Thyroid gland (tissue), 4 donors: ENCODE results near the gene WDR90. TPM values are rescaled to one million over a fixed set of nuclear protein-coding genes. Genes with fewer than 3 reads are reported as not detected.

Source experiments
- DNase-seq, 2 donors: peaks; one replicate each; pipeline ENCODE4 v3.0.0-alpha.2; 2019
- H3K27ac ChIP-seq, 3 donors: fragments of 200-600 bp; sonication (generic); 1 replicate in 2 of 3; 2 replicates in 1 of 3; pipeline ENCODE4 v1.5.1; 2016 to 2019; ENCODE audit warnings: mild to moderate bottlenecking in 1 of 3, moderate library complexity in 1 of 3
- H3K27me3 ChIP-seq: fragments of 200-600 bp; sonication (generic); one replicate; pipeline ENCODE4 v1.5.1; 2019
- H3K36me3 ChIP-seq, 2 donors: fragments of 200-600 bp; sonication (generic); one replicate each; pipeline ENCODE4 v1.5.1; 2016 to 2019
- H3K4me1 ChIP-seq, 2 donors: fragments of 200-600 bp; sonication (generic); one replicate each; pipeline ENCODE4 v1.5.1; 2017 to 2019
- H3K4me3 ChIP-seq, 3 donors: fragments of 200-600 bp; sonication (generic); replicated peaks in 1 of 3; 1 replicate in 2 of 3; 2 replicates in 1 of 3; pipeline ENCODE4 v1.5.1; 2016; ENCODE audit warnings: mild to moderate bottlenecking in 1 of 3
- H3K9me3 ChIP-seq: fragments of 200-600 bp; sonication (generic); one replicate; pipeline ENCODE4 v1.5.1; 2017
- CTCF ChIP-seq, 6 experiments: fragments of 200-600 bp in 3 of 6; fragments of 450-650 bp in 3 of 6; sonication (generic) in 3 of 6; IDR thresholded peaks; one replicate each; pipeline ENCODE4 v1.5.1; 2016 to 2019; ENCODE audit warnings: antibody characterized with exemption in 6 of 6, mild to moderate bottlenecking in 2 of 6, inconsistent platforms in 1 of 6, moderate library complexity in 1 of 6
- POLR2A ChIP-seq, 2 donors: fragments of 450-650 bp; IDR thresholded peaks; one replicate each; pipeline ENCODE4 v1.6.1; 2017; ENCODE audit warnings: antibody characterized with exemption in 2 of 2, mild to moderate bottlenecking in 2 of 2, moderate library complexity in 1 of 2
- WGBS, 2 donors: methylation state at CpG; one replicate each; pipeline ENCODE4 v1.1.5; 2017; 5-methylcytosine and 5-hydroxymethylcytosine counted together
- intact Hi-C: fragments of 100-400 bp; cut with DNase I; formaldehyde crosslinking; loops from one replicate; pipeline ENCODE4 v1.15.1; 2023
- total RNA-seq, 4 donors: library from RNA; depleted of rRNA; stranded (reverse); fragments of >200 nt; gene quantifications; one replicate each; pipeline ENCODE4 v1.2.3, GENCODE V29; 2016

The WDR90 gene
- total RNA-seq, 4 donors from 2014 or later: 23.6 to 56.0 (median 34.3) TPM

- Histone ChIP-seq H3K27me3 (no peaks in the 10 kb centered on the region), H3K4me1 (peaks cover 19 to 33% of the 10 kb centered on the region in 2 donors), H3K9me3 (no peaks in the 10 kb centered on the region), H3K4me3 (peak overlapping the region in 1 of 3 donors; percentile 96), H3K27ac (no peak overlapping the region), H3K36me3 (peaks cover 0 to 8% of the 10 kb centered on the region in 2 donors)
- 88 to 95% methylated on average over 4 to 6 of the region's 7 CpGs for WGBS, 2 donors
- TF ChIP-seq POLR2A (IDR thresholded peaks at IDR 0.05) (no peak), CTCF (IDR thresholded peaks at IDR 0.05) (no peak)
- intact Hi-C loops: loop anchor here (5.0 kb wide), 1 partner anchor 43 kb away; the partner anchor contains the start of gene RAB40C
- no peak for DNase-seq
Measured at GRCh38 chr16:634996-635395, 14.2 kb upstream of the WDR90 start.

GRCh38 chr16:635573-636205 is 13.5 kb upstream of the WDR90 start:
- intact Hi-C loops: no loop called here
- WGBS, 2 donors: 40% methylated on average over 4 of the region's 55 CpGs; no CpG with 5 or more reads in 1 of the 2 donors
- no peak for DNase-seq

GRCh38 chr16:636206-637080 is 12.7 kb upstream of the WDR90 start, which contains the start of gene METTL26:
Gene METTL26, minus strand, starts transcription at chr16:636305. Its CDS starts 15 bp downstream, at chr16:636290.
- H3K4me1 ChIP-seq: peaks cover 16 to 27% of the 10 kb centered on the region in 2 donors
- TF ChIP-seq CTCF (IDR thresholded peaks at IDR 0.05): no peak
- peak in 1 of 2 donors; percentile 59 for TF ChIP-seq POLR2A (IDR thresholded peaks at IDR 0.05)
- no peaks in the 10 kb centered on the region for H3K27me3 ChIP-seq
- WGBS, 2 donors: 0% methylated on average over 37 to 41 of the region's 91 CpGs
- no peaks in the 10 kb centered on the region for H3K9me3 ChIP-seq
- peak; percentile 95 to 96 for DNase-seq
- H3K4me3 ChIP-seq: peak within 1 kb of the TSS; percentile 27 to 96 (median 73)
- H3K36me3 ChIP-seq: peaks cover 0 to 8% of the 10 kb centered on the region in 2 donors
- intact Hi-C loops: no loop called here
- H3K27ac ChIP-seq: peak within 1 kb of the TSS; percentile 88 to 97 (median 96)

More at GRCh38 chr16:635573-636205, 13.5 kb upstream of the WDR90 start:
- peaks cover 18 to 27% of the 10 kb centered on the region in 2 donors for H3K4me1 ChIP-seq
- H3K9me3 ChIP-seq: no peaks in the 10 kb centered on the region
- peak overlapping the region in 2 of 3 donors; percentile 41 to 97 for H3K27ac ChIP-seq
- peak overlapping the region; percentile 27 to 96 (median 73) for H3K4me3 ChIP-seq
- TF ChIP-seq POLR2A (IDR thresholded peaks at IDR 0.05) (no peak), CTCF (IDR thresholded peaks at IDR 0.05) (peak in 1 of 6 experiments; percentile 16)
- H3K27me3 ChIP-seq: no peaks in the 10 kb centered on the region
- peaks cover 0 to 8% of the 10 kb centered on the region in 2 donors for H3K36me3 ChIP-seq

- TF ChIP-seq POLR2A (IDR thresholded peaks at IDR 0.05) (no peak), CTCF (IDR thresholded peaks at IDR 0.05) (no peak)
- DNase-seq: peak; percentile 85 to 89
- intact Hi-C loops: no loop called here
- Histone ChIP-seq H3K27ac (peak overlapping the region; percentile 36 to 97 (median 96)), H3K27me3 (no peaks in the 10 kb centered on the region), H3K36me3 (peaks cover 0 to 8% of the 10 kb centered on the region in 2 donors), H3K9me3 (no peaks in the 10 kb centered on the region), H3K4me3 (peak overlapping the region in 2 of 3 donors; percentile 73 to 96), H3K4me1 (peaks cover 17 to 27% of the 10 kb centered on the region in 2 donors)
- 25 to 28% methylated on average over 8 to 15 of the region's 53 CpGs for WGBS, 2 donors
Measured at GRCh38 chr16:637081-638018, 11.8 kb upstream of the WDR90 start.
